GM23338 (cell line): ENCODE results near the gene NHLRC3. TPM values are rescaled to one million over a fixed set of nuclear protein-coding genes. Genes with fewer than 3 reads are reported as not detected.

ENCODE experiments used
- ATAC-seq: fragments of 200-7000 bp; cut with Tn5 transposase; 3 replicates; pipeline ENCODE4 v1.9.1; 2020
- DNase-seq: peaks from one replicate; pipeline ENCODE4 v3.0.0-alpha.2; 2015; ENCODE audit warnings: low spot score
- H2AFZ ChIP-seq: fragments of 200-600 bp; sonication (generic); 2 replicates; pipeline ENCODE4 v1.8.0; 2016; ENCODE audit warnings: antibody characterized with exemption, mild to moderate bottlenecking, moderate library complexity
- H3F3A ChIP-seq: fragments of 200-600 bp; sonication (generic); replicated peaks from 2 replicates; pipeline ENCODE4 v1.8.0; 2017; ENCODE audit warnings: antibody characterized with exemption, mixed run types, low read depth
- H3K27ac ChIP-seq: fragments of 200-600 bp; sonication (generic); 2 replicates; pipeline ENCODE4 v1.6.1; 2016; ENCODE audit warnings: low read depth
- H3K27me3 ChIP-seq: fragments of 200-600 bp; sonication (generic); 2 replicates; pipeline ENCODE4 v1.8.0; 2016; ENCODE audit warnings: mild to moderate bottlenecking, mixed run types, moderate library complexity; ENCODE audit not compliant: insufficient read depth
- H3K36me3 ChIP-seq: fragments of 200-600 bp; sonication (generic); 2 replicates; pipeline ENCODE4 v1.8.0; 2016; ENCODE audit warnings: mild to moderate bottlenecking; ENCODE audit not compliant: insufficient read depth
- H3K4me1 ChIP-seq: fragments of 200-600 bp; sonication (generic); 2 replicates; pipeline ENCODE4 v1.8.0; 2016; ENCODE audit warnings: mild to moderate bottlenecking, moderate library complexity; ENCODE audit not compliant: insufficient read depth
- H3K4me2 ChIP-seq: fragments of 200-600 bp; sonication (generic); 2 replicates; pipeline ENCODE4 v1.7.1; 2017; ENCODE audit warnings: mixed run types
- H3K4me3 ChIP-seq: fragments of 200-600 bp; sonication (generic); 2 replicates; pipeline ENCODE4 v1.6.1; 2016; ENCODE audit warnings: mixed run types
- H3K79me2 ChIP-seq: fragments of 200-600 bp; sonication (generic); replicated peaks from 2 replicates; pipeline ENCODE4 v1.8.0; 2017; ENCODE audit warnings: mild to moderate bottlenecking; ENCODE audit not compliant: insufficient read depth
- H3K9me2 ChIP-seq: fragments of 200-600 bp; sonication (generic); 2 replicates; pipeline ENCODE4 v1.8.0; 2017; ENCODE audit not compliant: insufficient read depth
- H4K20me1 ChIP-seq: fragments of 200-600 bp; sonication (generic); replicated peaks from 2 replicates; pipeline ENCODE4 v1.8.0; 2017; ENCODE audit warnings: mild to moderate bottlenecking; ENCODE audit not compliant: insufficient read depth
- H3K27ac Mint-ChIP-seq: 2 replicates; pipeline ENCODE4 v1.8.0; 2020; ENCODE audit warnings: inconsistent platforms, mild to moderate bottlenecking, moderate library complexity, mixed read lengths
- H3K27me3 Mint-ChIP-seq: 3 replicates; pipeline ENCODE4 v1.8.0; 2022; ENCODE audit warnings: low read depth, mild to moderate bottlenecking, moderate library complexity, mixed read lengths, inconsistent platforms; ENCODE audit not compliant: insufficient read depth, poor library complexity
- H3K36me3 Mint-ChIP-seq: 3 replicates; pipeline ENCODE4 v1.8.0; 2021; ENCODE audit warnings: low read depth, mild to moderate bottlenecking, inconsistent platforms, moderate library complexity, mixed read lengths
- H3K4me1 Mint-ChIP-seq: 3 replicates; pipeline ENCODE4 v1.8.0; 2020; ENCODE audit warnings: mild to moderate bottlenecking, inconsistent platforms, mixed read lengths
- H3K4me3 Mint-ChIP-seq: 3 replicates; pipeline ENCODE4 v1.8.0; 2021; ENCODE audit warnings: moderate library complexity, mild to moderate bottlenecking, inconsistent platforms, mixed read lengths
- H3K9me3 Mint-ChIP-seq: 3 replicates; pipeline ENCODE4 v1.8.0; 2020; ENCODE audit warnings: moderate library complexity, mild to moderate bottlenecking, inconsistent platforms, mixed read lengths
- CREB1 ChIP-seq: fragments of 250-450 bp; sonication (Bioruptor Pico); IDR thresholded peaks from 2 replicates; pipeline ENCODE4 v1.5.0; 2020; ENCODE audit warnings: low read depth, mild to moderate bottlenecking, moderate library complexity
- EZH2 ChIP-seq: fragments of 200-600 bp; sonication (generic); IDR thresholded peaks from one replicate; pipeline ENCODE4 v1.8.0; 2017; ENCODE audit warnings: antibody characterized with exemption, mild to moderate bottlenecking, low read depth; ENCODE audit not compliant: unreplicated experiment
- EZH2phosphoT487 ChIP-seq: fragments of 200-600 bp; sonication (generic); IDR thresholded peaks from one replicate; pipeline ENCODE4 v1.8.1; 2018; ENCODE audit warnings: antibody characterized with exemption; ENCODE audit not compliant: unreplicated experiment
- JUNB ChIP-seq: IDR thresholded peaks from one replicate; pipeline ENCODE4 v1.6.1; 2016; ENCODE audit warnings: antibody characterized with exemption; ENCODE audit not compliant: unreplicated experiment
- NANOG ChIP-seq: IDR thresholded peaks from 2 replicates; pipeline ENCODE4 v1.6.1; 2016; ENCODE audit warnings: antibody characterized with exemption, borderline replicate concordance
- POLR2AphosphoS5 ChIP-seq: IDR thresholded peaks from 2 replicates; pipeline ENCODE4 v1.6.1; 2016; ENCODE audit warnings: antibody characterized with exemption, low read depth
- STAT1 ChIP-seq: IDR thresholded peaks from one replicate; pipeline ENCODE4 v1.6.1; 2016; ENCODE audit warnings: antibody characterized with exemption; ENCODE audit not compliant: unreplicated experiment
- ZNF114 ChIP-seq: fragments of 250-450 bp; sonication (Bioruptor Pico); IDR thresholded peaks from 2 replicates; pipeline ENCODE4 v1.5.0; 2020; ENCODE audit warnings: mild to moderate bottlenecking, moderate library complexity
- ZNF331 ChIP-seq: fragments of 250-450 bp; sonication (Bioruptor Pico); IDR thresholded peaks from 2 replicates; pipeline ENCODE4 v1.5.0; 2020; ENCODE audit warnings: low read depth, mild to moderate bottlenecking, moderate library complexity
- polyA plus RNA-seq: library from polyadenylated mRNA; unstranded; fragments of >200 nt; fragmentation: Nextera tagmentation; extraction: Ambion mirVana; gene quantifications from 2 replicates; pipeline ENCODE4 v1.2.1, GENCODE V29; 2016
- total RNA-seq: library from RNA; depleted of rRNA; stranded (reverse); fragments of >200 nt; shearing (Covaris generic); gene quantifications from 2 replicates; pipeline ENCODE4 v1.2.3, GENCODE V29; 2014
- TF ChIP-seq, protein P1 (sequence below): IDR thresholded peaks from 2 replicates; pipeline ENCODE4 v1.6.1; 2016; ENCODE audit warnings: antibody characterized with exemption
- TF ChIP-seq, protein P2 (sequence below): IDR thresholded peaks from one replicate; pipeline ENCODE4 v1.6.1; 2018; ENCODE audit warnings: antibody characterized with exemption; ENCODE audit not compliant: unreplicated experiment
- TF ChIP-seq, protein P3 (sequence below): fragments of 250-450 bp; sonication (Bioruptor Pico); IDR thresholded peaks from 2 replicates; pipeline ENCODE4 v1.5.0; 2020; ENCODE audit warnings: mild to moderate bottlenecking, moderate library complexity
- TF ChIP-seq, protein P4 (sequence below), 2 experiments: fragments of 200-600 bp in 1 of 2; sonication (generic) in 1 of 2; conservative IDR thresholded peaks; 2 replicates each; pipeline versions ENCODE4 v1.5.1 to v1.6.1; 2016 to 2017; ENCODE audit warnings: antibody characterized with exemption in 2 of 2, low read depth in 2 of 2, mild to moderate bottlenecking in 2 of 2, moderate library complexity in 1 of 2

NHLRC3 gene
- total and polyA plus RNA-seq, 2 experiments from 2014 or later: 11.8 to 15.6 TPM

DNA sequence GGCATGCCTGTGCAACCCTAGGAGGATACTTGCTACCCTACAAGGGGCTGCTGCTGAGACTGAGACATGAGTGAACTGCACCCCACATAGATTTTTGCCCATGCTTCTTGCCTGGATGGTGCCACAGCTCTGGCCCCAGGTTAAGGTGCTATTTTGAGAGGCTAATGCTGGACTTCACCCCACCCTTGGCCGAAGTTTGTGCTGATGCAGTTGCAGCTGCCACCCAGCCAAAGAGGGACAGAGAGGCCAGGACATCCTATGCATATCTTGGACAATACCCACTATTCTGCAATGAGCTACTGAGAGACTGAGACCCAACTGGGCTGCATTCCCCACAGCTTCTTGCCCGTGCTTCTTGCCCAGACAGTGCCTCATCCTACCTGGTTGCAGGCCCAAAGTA is 34.6 kb downstream of the NHLRC3 start:
- Histone ChIP-seq H3K4me2 (no peak overlapping the region), H4K20me1 (no peaks in the 10 kb centered on the region), H3F3A (no peaks in the 10 kb centered on the region), H3K36me3 (no peaks in the 10 kb centered on the region), H3K79me2 (no peaks in the 10 kb centered on the region), H3K27me3 (no peaks in the 10 kb centered on the region), H2AFZ (no peak overlapping the region), H3K9me2 (peaks cover 10% of the 10 kb centered on the region; the same call in 1 of the 2 replicates), H3K4me1 (peaks cover 5% of the 10 kb centered on the region; the same call in 1 of the 2 replicates), H3K27ac (no peak overlapping the region), H3K4me3 (no peak overlapping the region)
- DNase-seq (no peak), ATAC-seq (no peak)
- no peaks in the 10 kb centered on the region for H3K36me3 Mint-ChIP-seq
- peaks cover 5% of the 10 kb centered on the region; the same call in 2 of the 3 replicates for H3K4me1 Mint-ChIP-seq
- no peak overlapping the region for H3K27ac Mint-ChIP-seq
- no peak overlapping the region for H3K4me3 Mint-ChIP-seq
- H3K9me3 Mint-ChIP-seq: no peaks in the 10 kb centered on the region
- H3K27me3 Mint-ChIP-seq: peaks cover 2% of the 10 kb centered on the region
- TF ChIP-seq, protein P1, sequence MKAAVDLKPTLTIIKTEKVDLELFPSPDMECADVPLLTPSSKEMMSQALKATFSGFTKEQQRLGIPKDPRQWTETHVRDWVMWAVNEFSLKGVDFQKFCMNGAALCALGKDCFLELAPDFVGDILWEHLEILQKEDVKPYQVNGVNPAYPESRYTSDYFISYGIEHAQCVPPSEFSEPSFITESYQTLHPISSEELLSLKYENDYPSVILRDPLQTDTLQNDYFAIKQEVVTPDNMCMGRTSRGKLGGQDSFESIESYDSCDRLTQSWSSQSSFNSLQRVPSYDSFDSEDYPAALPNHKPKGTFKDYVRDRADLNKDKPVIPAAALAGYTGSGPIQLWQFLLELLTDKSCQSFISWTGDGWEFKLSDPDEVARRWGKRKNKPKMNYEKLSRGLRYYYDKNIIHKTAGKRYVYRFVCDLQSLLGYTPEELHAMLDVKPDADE: no peak
- TF ChIP-seq, protein P2, sequence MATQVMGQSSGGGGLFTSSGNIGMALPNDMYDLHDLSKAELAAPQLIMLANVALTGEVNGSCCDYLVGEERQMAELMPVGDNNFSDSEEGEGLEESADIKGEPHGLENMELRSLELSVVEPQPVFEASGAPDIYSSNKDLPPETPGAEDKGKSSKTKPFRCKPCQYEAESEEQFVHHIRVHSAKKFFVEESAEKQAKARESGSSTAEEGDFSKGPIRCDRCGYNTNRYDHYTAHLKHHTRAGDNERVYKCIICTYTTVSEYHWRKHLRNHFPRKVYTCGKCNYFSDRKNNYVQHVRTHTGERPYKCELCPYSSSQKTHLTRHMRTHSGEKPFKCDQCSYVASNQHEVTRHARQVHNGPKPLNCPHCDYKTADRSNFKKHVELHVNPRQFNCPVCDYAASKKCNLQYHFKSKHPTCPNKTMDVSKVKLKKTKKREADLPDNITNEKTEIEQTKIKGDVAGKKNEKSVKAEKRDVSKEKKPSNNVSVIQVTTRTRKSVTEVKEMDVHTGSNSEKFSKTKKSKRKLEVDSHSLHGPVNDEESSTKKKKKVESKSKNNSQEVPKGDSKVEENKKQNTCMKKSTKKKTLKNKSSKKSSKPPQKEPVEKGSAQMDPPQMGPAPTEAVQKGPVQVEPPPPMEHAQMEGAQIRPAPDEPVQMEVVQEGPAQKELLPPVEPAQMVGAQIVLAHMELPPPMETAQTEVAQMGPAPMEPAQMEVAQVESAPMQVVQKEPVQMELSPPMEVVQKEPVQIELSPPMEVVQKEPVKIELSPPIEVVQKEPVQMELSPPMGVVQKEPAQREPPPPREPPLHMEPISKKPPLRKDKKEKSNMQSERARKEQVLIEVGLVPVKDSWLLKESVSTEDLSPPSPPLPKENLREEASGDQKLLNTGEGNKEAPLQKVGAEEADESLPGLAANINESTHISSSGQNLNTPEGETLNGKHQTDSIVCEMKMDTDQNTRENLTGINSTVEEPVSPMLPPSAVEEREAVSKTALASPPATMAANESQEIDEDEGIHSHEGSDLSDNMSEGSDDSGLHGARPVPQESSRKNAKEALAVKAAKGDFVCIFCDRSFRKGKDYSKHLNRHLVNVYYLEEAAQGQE: no peak
- TF ChIP-seq STAT1 (no peak), EZH2 (no peak), ZNF114 (CRISPR knock-in tag) (no peak), JUNB (no peak), CREB1 (CRISPR knock-in tag) (no peak), ZNF331 (CRISPR knock-in tag) (no peak), POLR2AphosphoS5 (no peak), NANOG (no peak), EZH2phosphoT487 (no peak)
- TF ChIP-seq, protein P3, sequence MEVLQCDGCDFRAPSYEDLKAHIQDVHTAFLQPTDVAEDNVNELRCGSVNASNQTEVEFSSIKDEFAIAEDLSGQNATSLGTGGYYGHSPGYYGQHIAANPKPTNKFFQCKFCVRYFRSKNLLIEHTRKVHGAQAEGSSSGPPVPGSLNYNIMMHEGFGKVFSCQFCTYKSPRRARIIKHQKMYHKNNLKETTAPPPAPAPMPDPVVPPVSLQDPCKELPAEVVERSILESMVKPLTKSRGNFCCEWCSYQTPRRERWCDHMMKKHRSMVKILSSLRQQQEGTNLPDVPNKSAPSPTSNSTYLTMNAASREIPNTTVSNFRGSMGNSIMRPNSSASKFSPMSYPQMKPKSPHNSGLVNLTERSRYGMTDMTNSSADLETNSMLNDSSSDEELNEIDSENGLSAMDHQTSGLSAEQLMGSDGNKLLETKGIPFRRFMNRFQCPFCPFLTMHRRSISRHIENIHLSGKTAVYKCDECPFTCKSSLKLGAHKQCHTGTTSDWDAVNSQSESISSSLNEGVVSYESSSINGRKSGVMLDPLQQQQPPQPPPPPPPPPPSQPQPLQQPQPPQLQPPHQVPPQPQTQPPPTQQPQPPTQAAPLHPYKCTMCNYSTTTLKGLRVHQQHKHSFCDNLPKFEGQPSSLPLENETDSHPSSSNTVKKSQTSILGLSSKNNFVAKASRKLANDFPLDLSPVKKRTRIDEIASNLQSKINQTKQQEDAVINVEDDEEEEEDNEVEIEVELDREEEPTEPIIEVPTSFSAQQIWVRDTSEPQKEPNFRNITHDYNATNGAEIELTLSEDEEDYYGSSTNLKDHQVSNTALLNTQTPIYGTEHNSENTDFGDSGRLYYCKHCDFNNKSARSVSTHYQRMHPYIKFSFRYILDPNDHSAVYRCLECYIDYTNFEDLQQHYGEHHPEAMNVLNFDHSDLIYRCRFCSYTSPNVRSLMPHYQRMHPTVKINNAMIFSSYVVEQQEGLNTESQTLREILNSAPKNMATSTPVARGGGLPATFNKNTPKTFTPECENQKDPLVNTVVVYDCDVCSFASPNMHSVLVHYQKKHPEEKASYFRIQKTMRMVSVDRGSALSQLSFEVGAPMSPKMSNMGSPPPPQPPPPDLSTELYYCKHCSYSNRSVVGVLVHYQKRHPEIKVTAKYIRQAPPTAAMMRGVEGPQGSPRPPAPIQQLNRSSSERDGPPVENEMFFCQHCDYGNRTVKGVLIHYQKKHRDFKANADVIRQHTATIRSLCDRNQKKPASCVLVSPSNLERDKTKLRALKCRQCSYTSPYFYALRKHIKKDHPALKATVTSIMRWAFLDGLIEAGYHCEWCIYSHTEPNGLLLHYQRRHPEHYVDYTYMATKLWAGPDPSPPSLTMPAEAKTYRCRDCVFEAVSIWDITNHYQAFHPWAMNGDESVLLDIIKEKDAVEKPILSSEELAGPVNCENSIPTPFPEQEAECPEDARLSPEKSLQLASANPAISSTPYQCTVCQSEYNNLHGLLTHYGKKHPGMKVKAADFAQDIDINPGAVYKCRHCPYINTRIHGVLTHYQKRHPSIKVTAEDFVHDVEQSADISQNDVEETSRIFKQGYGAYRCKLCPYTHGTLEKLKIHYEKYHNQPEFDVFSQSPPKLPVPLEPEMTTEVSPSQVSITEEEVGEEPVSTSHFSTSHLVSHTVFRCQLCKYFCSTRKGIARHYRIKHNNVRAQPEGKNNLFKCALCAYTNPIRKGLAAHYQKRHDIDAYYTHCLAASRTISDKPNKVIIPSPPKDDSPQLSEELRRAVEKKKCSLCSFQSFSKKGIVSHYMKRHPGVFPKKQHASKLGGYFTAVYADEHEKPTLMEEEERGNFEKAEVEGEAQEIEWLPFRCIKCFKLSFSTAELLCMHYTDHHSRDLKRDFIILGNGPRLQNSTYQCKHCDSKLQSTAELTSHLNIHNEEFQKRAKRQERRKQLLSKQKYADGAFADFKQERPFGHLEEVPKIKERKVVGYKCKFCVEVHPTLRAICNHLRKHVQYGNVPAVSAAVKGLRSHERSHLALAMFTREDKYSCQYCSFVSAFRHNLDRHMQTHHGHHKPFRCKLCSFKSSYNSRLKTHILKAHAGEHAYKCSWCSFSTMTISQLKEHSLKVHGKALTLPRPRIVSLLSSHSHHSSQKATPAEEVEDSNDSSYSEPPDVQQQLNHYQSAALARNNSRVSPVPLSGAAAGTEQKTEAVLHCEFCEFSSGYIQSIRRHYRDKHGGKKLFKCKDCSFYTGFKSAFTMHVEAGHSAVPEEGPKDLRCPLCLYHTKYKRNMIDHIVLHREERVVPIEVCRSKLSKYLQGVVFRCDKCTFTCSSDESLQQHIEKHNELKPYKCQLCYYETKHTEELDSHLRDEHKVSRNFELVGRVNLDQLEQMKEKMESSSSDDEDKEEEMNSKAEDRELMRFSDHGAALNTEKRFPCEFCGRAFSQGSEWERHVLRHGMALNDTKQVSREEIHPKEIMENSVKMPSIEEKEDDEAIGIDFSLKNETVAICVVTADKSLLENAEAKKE: no peak
- TF ChIP-seq, protein P4, sequence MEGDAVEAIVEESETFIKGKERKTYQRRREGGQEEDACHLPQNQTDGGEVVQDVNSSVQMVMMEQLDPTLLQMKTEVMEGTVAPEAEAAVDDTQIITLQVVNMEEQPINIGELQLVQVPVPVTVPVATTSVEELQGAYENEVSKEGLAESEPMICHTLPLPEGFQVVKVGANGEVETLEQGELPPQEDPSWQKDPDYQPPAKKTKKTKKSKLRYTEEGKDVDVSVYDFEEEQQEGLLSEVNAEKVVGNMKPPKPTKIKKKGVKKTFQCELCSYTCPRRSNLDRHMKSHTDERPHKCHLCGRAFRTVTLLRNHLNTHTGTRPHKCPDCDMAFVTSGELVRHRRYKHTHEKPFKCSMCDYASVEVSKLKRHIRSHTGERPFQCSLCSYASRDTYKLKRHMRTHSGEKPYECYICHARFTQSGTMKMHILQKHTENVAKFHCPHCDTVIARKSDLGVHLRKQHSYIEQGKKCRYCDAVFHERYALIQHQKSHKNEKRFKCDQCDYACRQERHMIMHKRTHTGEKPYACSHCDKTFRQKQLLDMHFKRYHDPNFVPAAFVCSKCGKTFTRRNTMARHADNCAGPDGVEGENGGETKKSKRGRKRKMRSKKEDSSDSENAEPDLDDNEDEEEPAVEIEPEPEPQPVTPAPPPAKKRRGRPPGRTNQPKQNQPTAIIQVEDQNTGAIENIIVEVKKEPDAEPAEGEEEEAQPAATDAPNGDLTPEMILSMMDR (conservative IDR thresholded peaks at IDR 0.05; ENCODE audit: low read depth in 2 of 2): no peak
